ENCODE data around the gene S100A1. TPM values are rescaled to one million over a fixed set of nuclear protein-coding genes. Genes with fewer than 3 reads are reported as not detected.
A peak's percentile ranks its signal among the peaks of the same experiment; 100 is the strongest.

S100A1 gene
- total RNA-seq, 1 experiment from 2014 or later: 0.46 TPM

DNA sequence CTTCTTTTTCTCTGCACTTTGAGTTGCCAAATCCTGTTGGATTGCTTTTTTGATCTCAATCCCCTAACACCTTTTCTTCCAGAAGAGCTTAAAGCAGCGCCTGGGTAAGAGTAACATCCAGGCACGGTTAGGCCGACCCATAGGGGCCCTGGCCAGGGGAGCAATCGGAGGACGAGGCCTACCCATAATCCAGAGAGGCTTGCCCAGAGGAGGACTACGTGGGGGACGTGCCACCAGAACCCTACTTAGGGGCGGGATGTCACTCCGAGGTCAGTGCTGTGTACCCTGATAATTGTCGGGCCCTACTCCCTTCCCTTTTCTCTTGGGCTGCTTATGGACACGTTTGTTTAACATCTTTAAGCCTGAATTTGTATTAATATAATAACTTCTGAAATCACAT, 13.9 kb downstream of the S100A1 start:
- CTCF ChIA-PET: no interaction called here

DNA sequence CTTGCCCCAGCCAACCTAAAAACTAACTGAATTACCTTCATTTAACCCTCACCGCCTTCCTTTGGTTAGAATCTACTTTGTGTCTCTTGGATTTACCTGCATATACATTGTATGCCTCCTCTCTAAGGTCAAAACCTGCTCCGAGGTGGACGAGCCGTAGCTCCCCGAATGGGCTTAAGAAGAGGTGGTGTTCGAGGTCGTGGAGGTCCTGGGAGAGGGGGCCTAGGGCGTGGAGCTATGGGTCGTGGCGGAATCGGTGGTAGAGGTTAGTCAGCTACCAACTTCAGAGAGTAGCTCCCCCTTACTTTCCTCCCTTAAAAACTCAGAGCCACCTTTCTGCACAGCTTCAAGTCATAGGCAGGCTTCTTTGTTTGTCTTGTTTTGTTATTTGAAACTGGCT, 14.9 kb downstream of the S100A1 start:
- Histone ChIP-seq H3K4me1 (replicated peaks; ENCODE audit: insufficient read depth) (no peaks in the 10 kb centered on the region), H3K27ac (no peak overlapping the region), H3K4me3 (no peak overlapping the region), H3K4me2 (no peak overlapping the region), H3K36me3 (ENCODE audit: low read depth) (peaks cover 80% of the 10 kb centered on the region), H3K9me2 (ENCODE audit: insufficient read depth) (no peaks in the 10 kb centered on the region), H4K20me1 (ENCODE audit: insufficient read depth) (peaks cover 32% of the 10 kb centered on the region), H3K79me2 (ENCODE audit: low read depth) (peaks cover 43% of the 10 kb centered on the region), H3K9me3 (ENCODE audit: insufficient read depth, low read depth) (no peaks in the 10 kb centered on the region), H3F3A (ENCODE audit: insufficient read depth, low read depth) (peaks cover 73% of the 10 kb centered on the region), H3K27me3 (ENCODE audit: insufficient read depth, low read depth) (no peaks in the 10 kb centered on the region), H2AFZ (no peak overlapping the region)
- BruUV-seq (replicated peaks): no TSS peak
- CTCF ChIA-PET: no interaction called here
- TF ChIP-seq EZH2 (IDR thresholded peaks at IDR 0.05; ENCODE audit: low read depth): no peak
- TF ChIP-seq, protein P1, sequence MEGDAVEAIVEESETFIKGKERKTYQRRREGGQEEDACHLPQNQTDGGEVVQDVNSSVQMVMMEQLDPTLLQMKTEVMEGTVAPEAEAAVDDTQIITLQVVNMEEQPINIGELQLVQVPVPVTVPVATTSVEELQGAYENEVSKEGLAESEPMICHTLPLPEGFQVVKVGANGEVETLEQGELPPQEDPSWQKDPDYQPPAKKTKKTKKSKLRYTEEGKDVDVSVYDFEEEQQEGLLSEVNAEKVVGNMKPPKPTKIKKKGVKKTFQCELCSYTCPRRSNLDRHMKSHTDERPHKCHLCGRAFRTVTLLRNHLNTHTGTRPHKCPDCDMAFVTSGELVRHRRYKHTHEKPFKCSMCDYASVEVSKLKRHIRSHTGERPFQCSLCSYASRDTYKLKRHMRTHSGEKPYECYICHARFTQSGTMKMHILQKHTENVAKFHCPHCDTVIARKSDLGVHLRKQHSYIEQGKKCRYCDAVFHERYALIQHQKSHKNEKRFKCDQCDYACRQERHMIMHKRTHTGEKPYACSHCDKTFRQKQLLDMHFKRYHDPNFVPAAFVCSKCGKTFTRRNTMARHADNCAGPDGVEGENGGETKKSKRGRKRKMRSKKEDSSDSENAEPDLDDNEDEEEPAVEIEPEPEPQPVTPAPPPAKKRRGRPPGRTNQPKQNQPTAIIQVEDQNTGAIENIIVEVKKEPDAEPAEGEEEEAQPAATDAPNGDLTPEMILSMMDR (conservative IDR thresholded peaks at IDR 0.05): no peak
- intact Hi-C loops (cut with micrococcal nuclease; ENCODE audit: unreplicated experiment): no loop called here
- POLR2A ChIA-PET (ENCODE audit: unreplicated experiment): interaction anchor here (0.5 to 0.7 kb wide), 2 partner anchors 16 to 629 kb away, joined by 3 read pairs; partner anchors contain the start of gene S100A13
- no peak for DNase-seq

More for the DNA sequence above, 13.9 kb downstream of the S100A1 start:
- POLR2A ChIA-PET (ENCODE audit: unreplicated experiment): no interaction called here
- Histone ChIP-seq H3K9me3 (ENCODE audit: insufficient read depth, low read depth) (no peaks in the 10 kb centered on the region), H3K36me3 (ENCODE audit: low read depth) (peaks cover 88% of the 10 kb centered on the region), H3K4me2 (no peak overlapping the region), H2AFZ (no peak overlapping the region), H3F3A (ENCODE audit: insufficient read depth, low read depth) (peaks cover 70% of the 10 kb centered on the region), H3K27ac (no peak overlapping the region), H3K4me3 (no peak overlapping the region), H3K27me3 (ENCODE audit: insufficient read depth, low read depth) (no peaks in the 10 kb centered on the region), H3K9me2 (ENCODE audit: insufficient read depth) (no peaks in the 10 kb centered on the region), H3K79me2 (ENCODE audit: low read depth) (peaks cover 52% of the 10 kb centered on the region), H4K20me1 (ENCODE audit: insufficient read depth) (peaks cover 32% of the 10 kb centered on the region), H3K4me1 (replicated peaks; ENCODE audit: insufficient read depth) (no peaks in the 10 kb centered on the region)
- intact Hi-C loops (cut with micrococcal nuclease; ENCODE audit: unreplicated experiment): no loop called here
- TF ChIP-seq, protein P1 (conservative IDR thresholded peaks at IDR 0.05): no peak
- no peak for TF ChIP-seq EZH2 (IDR thresholded peaks at IDR 0.05; ENCODE audit: low read depth)
- no TSS peak for BruUV-seq (replicated peaks)
- DNase-seq: no peak

DNA sequence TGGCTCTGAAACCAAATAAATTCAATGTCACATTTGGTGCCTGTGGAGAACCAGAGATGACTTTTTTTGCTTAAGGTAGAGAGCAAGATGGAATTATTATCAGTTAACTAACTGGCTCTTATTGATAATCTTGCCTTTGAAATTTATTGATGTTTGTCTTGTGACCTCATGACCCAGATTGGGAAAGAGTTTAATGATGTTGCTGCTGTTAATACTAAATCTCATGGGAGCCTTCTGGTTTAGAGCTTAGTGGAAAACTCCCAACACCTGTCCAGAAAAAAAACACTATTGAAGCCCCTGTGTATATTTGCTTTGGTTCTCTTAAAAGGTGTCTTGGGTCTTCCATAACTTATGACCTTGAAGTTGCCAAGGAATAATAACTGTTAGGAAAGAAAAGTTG, 15.6 kb downstream of the S100A1 start:
- intact Hi-C loops (cut with micrococcal nuclease; ENCODE audit: unreplicated experiment): no loop called here
- Histone ChIP-seq H3K9me3 (ENCODE audit: insufficient read depth, low read depth) (no peaks in the 10 kb centered on the region), H3K36me3 (ENCODE audit: low read depth) (peaks cover 73% of the 10 kb centered on the region), H3K4me2 (no peak overlapping the region), H3K79me2 (ENCODE audit: low read depth) (peaks cover 37% of the 10 kb centered on the region), H2AFZ (no peak overlapping the region), H3K9me2 (ENCODE audit: insufficient read depth) (no peaks in the 10 kb centered on the region), H3K27ac (0 out of 2 replicates have a peak overlapping the region, but pooled peaks have one; percentile 16), H4K20me1 (ENCODE audit: insufficient read depth) (peaks cover 32% of the 10 kb centered on the region), H3K27me3 (ENCODE audit: insufficient read depth, low read depth) (no peaks in the 10 kb centered on the region), H3K4me3 (no peak overlapping the region), H3K4me1 (replicated peaks; ENCODE audit: insufficient read depth) (no peaks in the 10 kb centered on the region), H3F3A (ENCODE audit: insufficient read depth, low read depth) (peaks cover 72% of the 10 kb centered on the region)
- POLR2A ChIA-PET (ENCODE audit: unreplicated experiment): interaction anchor here (0.5 to 0.7 kb wide), 5 partner anchors 17 to 628 kb away, joined by 3 to 6 read pairs (median 3); partner anchors contain the start of genes S100A13 and S100A16
- no peak for DNase-seq
- TF ChIP-seq, protein P1 (conservative IDR thresholded peaks at IDR 0.05): no peak
- TF ChIP-seq EZH2 (IDR thresholded peaks at IDR 0.05; ENCODE audit: low read depth): no peak
- CTCF ChIA-PET: no interaction called here
- no TSS peak for BruUV-seq (replicated peaks)

Measured in PC-9 (cell line).